GM12878 (cell line): ENCODE measurements around the gene IL16. TPM values are rescaled to one million over a fixed set of nuclear protein-coding genes. Genes with fewer than 3 reads are reported as not detected.

ENCODE experiments used
- ATAC-seq: fragments of 200-7000 bp; cut with Tn5 transposase; 3 replicates; pipeline ENCODE4 v1.9.1; 2020; ENCODE audit warnings: mild to moderate bottlenecking, moderate library complexity
- BruUV-seq: library from RNA; stranded (reverse); fragments of 400-500 nt; replicated peaks from 2 replicates; lab custom pipeline; 2021; lab: Mats Ljungman, UMichigan
- CTCF ChIA-PET: fragments of 300-600 bp; sonication (Branson Sonifier 250); formaldehyde crosslinking; extraction: SDS; loops from one replicate; lab custom pipeline; 2021; ENCODE audit warnings: inconsistent platforms; lab: Yijun Ruan, JAX
- POLR2A ChIA-PET: fragments of 350-600 bp; formaldehyde crosslinking; extraction: SDS; loops from one replicate; lab custom pipeline; 2021; ENCODE audit warnings: inconsistent platforms; lab: Charles Lee
- RAD21 ChIA-PET: fragments of 300-600 bp; sonication (Branson Sonifier 250); formaldehyde crosslinking; loops from one replicate; lab custom pipeline; 2023; ENCODE audit warnings: antibody characterized with exemption; ENCODE audit not compliant: unreplicated experiment; lab: Charles Lee
- SMC1A ChIA-PET: fragments of 300-600 bp; sonication (Branson Sonifier 250); formaldehyde crosslinking; loops from one replicate; lab custom pipeline; 2023; ENCODE audit not compliant: unreplicated experiment, uncharacterized antibody; lab: Charles Lee
- DNase-seq: peaks from one replicate; pipeline ENCODE4 v3.0.0-alpha.2; 2011; ENCODE audit warnings: low read depth, low spot score
- FAIRE-seq: peaks from 3 replicates; lab custom pipeline; 2011; peaks lifted over from hg19 to GRCh38; lab: Jason Lieb, UNC
- H2AFZ ChIP-seq: 2 replicates; pipeline ENCODE4 v1.6.0; 2011; ENCODE audit warnings: low read depth, low read length, control low read depth; ENCODE audit not compliant: control insufficient read depth
- H3K27ac ChIP-seq: 2 replicates; pipeline ENCODE4 v1.5.1; 2011; ENCODE audit warnings: control low read depth; ENCODE audit not compliant: control insufficient read depth, insufficient read depth
- H3K27me3 ChIP-seq, 2 experiments: replicated peaks in 1 of 2; 2 replicates each; pipeline versions ENCODE4 v1.6.0 to v1.6.1; 2011; ENCODE audit warnings: low read length in 1 of 2; ENCODE audit not compliant: control insufficient read depth in 2 of 2, insufficient read depth in 2 of 2
- H3K36me3 ChIP-seq, 2 experiments: 2 replicates each; pipeline ENCODE4 v1.5.1; 2011; ENCODE audit warnings: low read length in 1 of 2; ENCODE audit not compliant: control insufficient read depth in 2 of 2, insufficient read depth in 2 of 2
- H3K4me1 ChIP-seq: 2 replicates; pipeline ENCODE4 v1.6.1; 2011; ENCODE audit warnings: mild to moderate bottlenecking, low read length, moderate library complexity, mixed read lengths; ENCODE audit not compliant: control insufficient read depth, insufficient read depth
- H3K4me2 ChIP-seq: 2 replicates; pipeline ENCODE4 v1.6.0; 2011; ENCODE audit warnings: control low read depth; ENCODE audit not compliant: control insufficient read depth, insufficient read depth
- H3K4me3 ChIP-seq: fragments of 200-600 bp; sonication (generic); 2 replicates; pipeline ENCODE4 v1.5.1; 2016
- H3K79me2 ChIP-seq: 2 replicates; pipeline ENCODE4 v1.6.0; 2011; ENCODE audit warnings: low read length; ENCODE audit not compliant: control insufficient read depth, insufficient read depth
- H3K9ac ChIP-seq: 2 replicates; pipeline ENCODE4 v1.8.0; 2011; ENCODE audit warnings: low read length, control low read depth, mixed read lengths; ENCODE audit not compliant: control insufficient read depth, insufficient read depth
- H3K9me3 ChIP-seq: replicated peaks from 3 replicates; pipeline ENCODE4 v1.5.1; 2011; ENCODE audit warnings: mild to moderate bottlenecking, low read length; ENCODE audit not compliant: control insufficient read depth, insufficient read depth
- H4K20me1 ChIP-seq: 2 replicates; pipeline ENCODE4 v1.6.0; 2011; ENCODE audit not compliant: control insufficient read depth, insufficient read depth
- GATAD2B ChIP-seq: fragments of 450-650 bp; conservative IDR thresholded peaks from 2 replicates; pipeline ENCODE4 v1.6.1; 2017; ENCODE audit warnings: low read depth, mild to moderate bottlenecking, moderate library complexity
- HDGF ChIP-seq: fragments of 450-650 bp; IDR thresholded peaks from 2 replicates; pipeline ENCODE4 v1.6.1; 2016; ENCODE audit warnings: antibody characterized with exemption
- LARP7 ChIP-seq: fragments of 450-650 bp; IDR thresholded peaks from 2 replicates; pipeline ENCODE4 v1.6.1; 2017; ENCODE audit warnings: mild to moderate bottlenecking
- POLR2A ChIP-seq: IDR thresholded peaks from 2 replicates; pipeline ENCODE4 v1.6.1; 2011; ENCODE audit warnings: low read depth, mild to moderate bottlenecking, low read length
- RBBP5 ChIP-seq: fragments of 200-600 bp; sonication (generic); conservative IDR thresholded peaks from 2 replicates; pipeline ENCODE4 v1.6.1; 2016
- ZSCAN29 ChIP-seq: fragments of 450-650 bp; IDR thresholded peaks from 2 replicates; pipeline ENCODE4 v1.6.1; 2017; ENCODE audit warnings: mild to moderate bottlenecking, moderate library complexity
- WGBS: methylation state at CpG from one replicate; pipeline ENCODE4 v1.1.6; 2016; ENCODE audit warnings: low lambda C conversion rate; ENCODE audit not compliant: insufficient replicate concordance, insufficient coverage; ENCODE audit errors: missing lambda C conversion rate; 5-methylcytosine and 5-hydroxymethylcytosine counted together
- in situ Hi-C: fragments of 300-500 bp; cut with MboI; formaldehyde crosslinking; loops from 9 replicates; pipeline ENCODE4 v1.14.3; 2018; ENCODE audit warnings: mixed read lengths
- intact Hi-C: fragments of 100-400 bp; cut with micrococcal nuclease; formaldehyde crosslinking; loops from one replicate; pipeline ENCODE4 v1.14.2; 2022; ENCODE audit not compliant: unreplicated experiment
- polyA plus RNA-seq, 11 experiments: library from polyadenylated mRNA; depleted of rRNA in 4 of 11; unstranded in 6 of 11; stranded (reverse) in 5 of 11; fragments of >200 nt; fragmentation: Nextera tagmentation in 4 of 11; fragmentation: Illumina TruSeq in 1 of 11; extraction: Ambion mirVana in 4 of 11; extraction: Trizol in 1 of 11; gene quantifications; 1 replicate in 1 of 11; 2 replicates in 10 of 11; pipeline versions ENCODE4 v1.2.1 to v1.2.3, GENCODE V29; 2011 to 2016; ENCODE audit warnings: inconsistent platforms in 2 of 11, missing spikeins in 2 of 11, low read depth in 1 of 11
- total RNA-seq, 4 experiments: library from RNA; depleted of rRNA in 3 of 4; stranded (reverse); fragments of >200 nt in 3 of 4; fragmentation: Illumina TruSeq in 1 of 4; extraction: Trizol in 1 of 4; gene quantifications; 2 replicates each; pipeline versions ENCODE4 v1.2.1 to v1.2.3, GENCODE V29; 2013 to 2021
- TF ChIP-seq, protein P1 (sequence below): fragments of 450-650 bp; IDR thresholded peaks from 2 replicates; pipeline ENCODE4 v1.6.1; 2016; ENCODE audit warnings: mild to moderate bottlenecking
- TF ChIP-seq, protein P2 (sequence below): fragments of 450-650 bp; IDR thresholded peaks from 2 replicates; pipeline ENCODE4 v1.6.1; 2018; ENCODE audit warnings: mild to moderate bottlenecking, low read depth, moderate library complexity; ENCODE audit not compliant: partially characterized antibody
- TF ChIP-seq, protein P3 (sequence below): fragments of 450-650 bp; conservative IDR thresholded peaks from 2 replicates; pipeline ENCODE4 v1.6.1; 2017; ENCODE audit warnings: mild to moderate bottlenecking, moderate library complexity

IL16 gene
- total and polyA plus RNA-seq, 10 of the 15 experiments (the other 5 are each of a cell fraction or from before 2014, with no cell fraction given), result 21.7 to 206 (median 44.5) TPM

DNA sequence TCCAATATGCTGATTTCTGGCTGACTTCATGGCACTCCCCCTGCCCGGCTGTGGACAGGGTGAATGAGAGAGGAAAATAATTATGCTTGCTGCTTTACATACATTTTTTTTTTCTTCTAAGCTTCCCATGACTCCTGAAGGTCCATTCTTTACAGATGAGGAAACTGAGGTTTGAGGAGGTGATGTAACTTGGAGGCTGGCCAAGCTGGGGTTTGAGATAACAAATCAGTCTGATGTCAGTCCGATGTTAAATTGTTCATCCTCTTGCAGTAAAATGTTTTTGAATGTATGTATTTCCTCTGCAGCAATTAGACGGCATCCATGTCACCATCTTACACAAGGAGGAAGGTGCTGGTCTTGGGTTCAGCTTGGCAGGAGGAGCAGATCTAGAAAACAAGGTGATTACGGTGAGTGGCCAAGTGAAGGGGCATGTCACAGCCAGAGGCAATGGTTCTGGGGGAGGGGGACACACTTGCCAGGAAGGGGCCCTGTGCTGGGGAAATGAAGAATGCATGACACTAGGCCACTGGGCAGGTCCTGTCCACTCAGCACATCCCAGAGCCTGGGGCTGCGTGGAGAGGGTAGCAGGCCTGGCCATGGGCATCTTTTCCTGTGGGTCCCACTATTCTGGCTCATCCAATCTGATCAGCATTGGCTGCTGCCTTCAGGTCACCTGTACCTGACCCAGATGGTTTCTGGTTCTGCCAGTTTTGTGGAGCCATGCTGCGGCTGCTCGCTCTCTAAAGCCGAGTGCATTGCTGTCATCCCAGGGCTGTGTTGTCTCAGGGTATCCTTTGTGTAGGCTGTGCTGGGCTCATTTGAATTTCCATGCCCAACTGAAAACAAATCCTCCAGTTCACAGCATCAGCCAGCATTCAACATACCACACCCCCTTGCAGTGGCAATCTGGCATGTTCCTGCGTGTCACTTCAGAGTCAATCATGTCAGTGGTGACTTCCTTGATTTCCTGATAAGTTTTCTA lies 106.9 kb downstream of the IL16 start:
- Histone ChIP-seq H3K4me1 (peaks cover 43% of the 10 kb centered on the region), H3K9ac (peak overlapping the region; percentile 67), H3K27me3 (no peaks in the 10 kb centered on the region), H3K9me3 (no peaks in the 10 kb centered on the region), H3K36me3 (peaks cover 29 to 52% of the 10 kb centered on the region in 2 experiments), H4K20me1 (no peaks in the 10 kb centered on the region), H3K79me2 (peaks cover 65% of the 10 kb centered on the region), H3K4me3 (peak overlapping the region; percentile 62), H2AFZ (no peak overlapping the region), H3K4me2 (peak overlapping the region; percentile 91), H3K27ac (peak overlapping the region; percentile 99)
- intact Hi-C loops, result no loop called here
- ChIA-PET RAD21 (interaction anchor here (0.9 to 5.6 kb wide), 5 partner anchors 8 to 24 kb away, joined by 6 to 83 read pairs (median 14); no protein-coding TSS in a partner anchor), POLR2A (interaction anchor here (1.0 to 7.0 kb wide), 7 partner anchors 8 to 20 kb away, joined by 3 to 103 read pairs (median 11); partner anchors contain the start of gene STARD5), CTCF (interaction anchor here (0.6 to 4.8 kb wide), 11 partner anchors 8 to 303 kb away, joined by 3 to 50 read pairs (median 4); partner anchors contain the start of gene TLNRD1), SMC1A (interaction anchor here (0.9 to 5.3 kb wide), 12 partner anchors 7 to 38 kb away, joined by 3 to 107 read pairs (median 10); partner anchors contain the start of gene STARD5)
- DNase-seq, result no peak
- no peak for FAIRE-seq
- no TSS peak for BruUV-seq
- TF ChIP-seq, protein P1, sequence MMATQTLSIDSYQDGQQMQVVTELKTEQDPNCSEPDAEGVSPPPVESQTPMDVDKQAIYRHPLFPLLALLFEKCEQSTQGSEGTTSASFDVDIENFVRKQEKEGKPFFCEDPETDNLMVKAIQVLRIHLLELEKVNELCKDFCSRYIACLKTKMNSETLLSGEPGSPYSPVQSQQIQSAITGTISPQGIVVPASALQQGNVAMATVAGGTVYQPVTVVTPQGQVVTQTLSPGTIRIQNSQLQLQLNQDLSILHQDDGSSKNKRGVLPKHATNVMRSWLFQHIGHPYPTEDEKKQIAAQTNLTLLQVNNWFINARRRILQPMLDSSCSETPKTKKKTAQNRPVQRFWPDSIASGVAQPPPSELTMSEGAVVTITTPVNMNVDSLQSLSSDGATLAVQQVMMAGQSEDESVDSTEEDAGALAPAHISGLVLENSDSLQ, result 0 out of 2 replicates have a peak, but pooled peaks have one; percentile 32
- TF ChIP-seq, protein P2, sequence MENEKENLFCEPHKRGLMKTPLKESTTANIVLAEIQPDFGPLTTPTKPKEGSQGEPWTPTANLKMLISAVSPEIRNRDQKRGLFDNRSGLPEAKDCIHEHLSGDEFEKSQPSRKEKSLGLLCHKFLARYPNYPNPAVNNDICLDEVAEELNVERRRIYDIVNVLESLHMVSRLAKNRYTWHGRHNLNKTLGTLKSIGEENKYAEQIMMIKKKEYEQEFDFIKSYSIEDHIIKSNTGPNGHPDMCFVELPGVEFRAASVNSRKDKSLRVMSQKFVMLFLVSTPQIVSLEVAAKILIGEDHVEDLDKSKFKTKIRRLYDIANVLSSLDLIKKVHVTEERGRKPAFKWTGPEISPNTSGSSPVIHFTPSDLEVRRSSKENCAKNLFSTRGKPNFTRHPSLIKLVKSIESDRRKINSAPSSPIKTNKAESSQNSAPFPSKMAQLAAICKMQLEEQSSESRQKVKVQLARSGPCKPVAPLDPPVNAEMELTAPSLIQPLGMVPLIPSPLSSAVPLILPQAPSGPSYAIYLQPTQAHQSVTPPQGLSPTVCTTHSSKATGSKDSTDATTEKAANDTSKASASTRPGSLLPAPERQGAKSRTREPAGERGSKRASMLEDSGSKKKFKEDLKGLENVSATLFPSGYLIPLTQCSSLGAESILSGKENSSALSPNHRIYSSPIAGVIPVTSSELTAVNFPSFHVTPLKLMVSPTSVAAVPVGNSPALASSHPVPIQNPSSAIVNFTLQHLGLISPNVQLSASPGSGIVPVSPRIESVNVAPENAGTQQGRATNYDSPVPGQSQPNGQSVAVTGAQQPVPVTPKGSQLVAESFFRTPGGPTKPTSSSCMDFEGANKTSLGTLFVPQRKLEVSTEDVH, result no peak
- TF ChIP-seq RBBP5, result no peak
- TF ChIP-seq, protein P3, sequence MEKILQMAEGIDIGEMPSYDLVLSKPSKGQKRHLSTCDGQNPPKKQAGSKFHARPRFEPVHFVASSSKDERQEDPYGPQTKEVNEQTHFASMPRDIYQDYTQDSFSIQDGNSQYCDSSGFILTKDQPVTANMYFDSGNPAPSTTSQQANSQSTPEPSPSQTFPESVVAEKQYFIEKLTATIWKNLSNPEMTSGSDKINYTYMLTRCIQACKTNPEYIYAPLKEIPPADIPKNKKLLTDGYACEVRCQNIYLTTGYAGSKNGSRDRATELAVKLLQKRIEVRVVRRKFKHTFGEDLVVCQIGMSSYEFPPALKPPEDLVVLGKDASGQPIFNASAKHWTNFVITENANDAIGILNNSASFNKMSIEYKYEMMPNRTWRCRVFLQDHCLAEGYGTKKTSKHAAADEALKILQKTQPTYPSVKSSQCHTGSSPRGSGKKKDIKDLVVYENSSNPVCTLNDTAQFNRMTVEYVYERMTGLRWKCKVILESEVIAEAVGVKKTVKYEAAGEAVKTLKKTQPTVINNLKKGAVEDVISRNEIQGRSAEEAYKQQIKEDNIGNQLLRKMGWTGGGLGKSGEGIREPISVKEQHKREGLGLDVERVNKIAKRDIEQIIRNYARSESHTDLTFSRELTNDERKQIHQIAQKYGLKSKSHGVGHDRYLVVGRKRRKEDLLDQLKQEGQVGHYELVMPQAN, result no peak
- TF ChIP-seq LARP7, result no peak; the same call in 1 of the 2 replicates
- no peak for TF ChIP-seq GATAD2B
- 0 out of 2 replicates have a peak, but pooled peaks have one; percentile 33 for TF ChIP-seq HDGF
- TF ChIP-seq ZSCAN29, result no peak
- peak; percentile 34 for TF ChIP-seq POLR2A
- WGBS, result 66% methylated on average over 9 of the region's 9 CpGs
- ATAC-seq, result no peak
- in situ Hi-C loops, result no loop called here
